HepG2 (cell line): ENCODE measurements around the gene GFER. TPM values are rescaled to one million over a fixed set of nuclear protein-coding genes. Genes with fewer than 3 reads are reported as not detected.

Source experiments
- CHD2 ChIP-seq: IDR thresholded peaks from 2 replicates; pipeline ENCODE4 v1.6.1; 2011; ENCODE audit warnings: low read depth, low read length, improper control_type of control experiment
- IKZF1 ChIP-seq: fragments of 450-650 bp; IDR thresholded peaks from 2 replicates; pipeline ENCODE4 v1.7.1; 2016
- JUNB ChIP-seq: sonication (generic); formaldehyde crosslinking; IDR thresholded peaks from 2 replicates; pipeline ENCODE4 v1.8.0; 2022; ENCODE audit warnings: missing genetic modification reagents, mild to moderate bottlenecking, borderline replicate concordance
- KLF11 ChIP-seq: IDR thresholded peaks from 2 replicates; pipeline ENCODE4 v1.6.1; 2016; ENCODE audit warnings: missing compliant biosample characterization
- KMT2B ChIP-seq: IDR thresholded peaks from 2 replicates; pipeline ENCODE4 v1.6.1; 2016; ENCODE audit warnings: missing genetic modification reagents, missing compliant biosample characterization
- NCOA5 ChIP-seq: sonication (generic); formaldehyde crosslinking; IDR thresholded peaks from 2 replicates; pipeline ENCODE4 v1.4.0; 2020; ENCODE audit warnings: missing genetic modification reagents
- PHF8 ChIP-seq: sonication (generic); formaldehyde crosslinking; IDR thresholded peaks from 2 replicates; pipeline ENCODE4 v1.5.0; 2020; ENCODE audit warnings: missing genetic modification reagents
- REXO4 ChIP-seq: sonication (generic); formaldehyde crosslinking; IDR thresholded peaks from 2 replicates; pipeline ENCODE4 v1.8.0; 2022; ENCODE audit warnings: missing genetic modification reagents, mild to moderate bottlenecking, borderline replicate concordance
- SALL2 ChIP-seq: sonication (generic); formaldehyde crosslinking; IDR thresholded peaks from 2 replicates; pipeline ENCODE4 v1.8.1; 2023; ENCODE audit warnings: mild to moderate bottlenecking, missing genetic modification reagents, inconsistent platforms
- ZFY ChIP-seq: sonication (generic); formaldehyde crosslinking; IDR thresholded peaks from 2 replicates; pipeline ENCODE4 v1.4.0; 2020; ENCODE audit warnings: missing genetic modification reagents
- ZNF12 ChIP-seq: sonication (generic); formaldehyde crosslinking; IDR thresholded peaks from 2 replicates; pipeline ENCODE4 v1.5.0; 2020; ENCODE audit warnings: missing genetic modification reagents
- ZNF136 ChIP-seq: sonication (generic); formaldehyde crosslinking; IDR thresholded peaks from 2 replicates; pipeline ENCODE4 v1.8.1; 2022; ENCODE audit warnings: low read depth, mild to moderate bottlenecking, moderate library complexity, missing genetic modification reagents
- ZNF17 ChIP-seq: sonication (generic); formaldehyde crosslinking; IDR thresholded peaks from 2 replicates; pipeline ENCODE4 v1.5.0; 2020; ENCODE audit warnings: mild to moderate bottlenecking, missing genetic modification reagents
- ZNF44 ChIP-seq: sonication (generic); formaldehyde crosslinking; IDR thresholded peaks from 2 replicates; pipeline ENCODE4 v1.5.1; 2020; ENCODE audit warnings: mild to moderate bottlenecking, missing genetic modification reagents
- ZNF674 ChIP-seq: sonication (generic); formaldehyde crosslinking; IDR thresholded peaks from 2 replicates; pipeline ENCODE4 v1.5.0; 2020; ENCODE audit warnings: low read depth, mild to moderate bottlenecking, missing genetic modification reagents
- ZNF737 ChIP-seq: sonication (generic); formaldehyde crosslinking; IDR thresholded peaks from 2 replicates; pipeline ENCODE4 v1.5.0; 2020; ENCODE audit warnings: missing genetic modification reagents, mild to moderate bottlenecking, borderline replicate concordance
- ZNF761 ChIP-seq: sonication (generic); formaldehyde crosslinking; conservative IDR thresholded peaks from 2 replicates; pipeline ENCODE4 v1.4.0; 2020; ENCODE audit warnings: mild to moderate bottlenecking, missing genetic modification reagents
- ZNF790 ChIP-seq: sonication (generic); formaldehyde crosslinking; IDR thresholded peaks from 2 replicates; pipeline ENCODE4 v1.8.0; 2022; ENCODE audit warnings: missing genetic modification reagents, mild to moderate bottlenecking, borderline replicate concordance
- polyA plus RNA-seq, 8 experiments: library from polyadenylated mRNA; depleted of rRNA in 3 of 8; stranded (reverse) in 7 of 8; unstranded in 1 of 8; fragments of >200 nt; fragmentation: Illumina TruSeq in 4 of 8; extraction: Trizol in 4 of 8; gene quantifications; 2 replicates each; pipeline versions ENCODE4 v1.2.1 to v1.2.3, GENCODE V29; 2011 to 2016; ENCODE audit warnings: low read depth in 4 of 8, missing spikeins in 1 of 8, mixed read lengths in 1 of 8; ENCODE audit not compliant: insufficient read depth in 1 of 8
- total RNA-seq, 5 experiments: library from RNA; depleted of rRNA; stranded (reverse); fragments of >200 nt; fragmentation: Illumina TruSeq; extraction: Trizol; gene quantifications; 2 replicates each; pipeline ENCODE4 v1.2.3, GENCODE V29; 2016; ENCODE audit warnings: low read depth in 1 of 5
- TF ChIP-seq, protein P1 (sequence below): sonication (generic); formaldehyde crosslinking; IDR thresholded peaks from 2 replicates; pipeline ENCODE4 v1.8.0; 2022; ENCODE audit warnings: mild to moderate bottlenecking, missing genetic modification reagents, borderline replicate concordance
- TF ChIP-seq, protein P2 (sequence below): sonication (generic); formaldehyde crosslinking; IDR thresholded peaks from 2 replicates; pipeline ENCODE4 v1.4.0; 2020; ENCODE audit warnings: mild to moderate bottlenecking, low read depth, missing genetic modification reagents
- TF ChIP-seq, protein P3 (sequence below): IDR thresholded peaks from 2 replicates; pipeline ENCODE4 v1.6.1; 2012; ENCODE audit warnings: low read depth, low read length, improper control_type of control experiment
- TF ChIP-seq, protein P4 (sequence below): sonication (generic); formaldehyde crosslinking; IDR thresholded peaks from 2 replicates; pipeline ENCODE4 v1.4.0; 2020; ENCODE audit warnings: missing genetic modification reagents
- TF ChIP-seq, protein P5 (sequence below): sonication (generic); formaldehyde crosslinking; IDR thresholded peaks from 2 replicates; pipeline ENCODE4 v1.9.0; 2022; ENCODE audit warnings: low read depth, missing genetic modification reagents

GFER gene
- total and polyA plus RNA-seq, 2 of the 13 experiments (the other 11 are each of a cell fraction or from before 2014, with no cell fraction given): 28.6 to 71.7 TPM

DNA sequence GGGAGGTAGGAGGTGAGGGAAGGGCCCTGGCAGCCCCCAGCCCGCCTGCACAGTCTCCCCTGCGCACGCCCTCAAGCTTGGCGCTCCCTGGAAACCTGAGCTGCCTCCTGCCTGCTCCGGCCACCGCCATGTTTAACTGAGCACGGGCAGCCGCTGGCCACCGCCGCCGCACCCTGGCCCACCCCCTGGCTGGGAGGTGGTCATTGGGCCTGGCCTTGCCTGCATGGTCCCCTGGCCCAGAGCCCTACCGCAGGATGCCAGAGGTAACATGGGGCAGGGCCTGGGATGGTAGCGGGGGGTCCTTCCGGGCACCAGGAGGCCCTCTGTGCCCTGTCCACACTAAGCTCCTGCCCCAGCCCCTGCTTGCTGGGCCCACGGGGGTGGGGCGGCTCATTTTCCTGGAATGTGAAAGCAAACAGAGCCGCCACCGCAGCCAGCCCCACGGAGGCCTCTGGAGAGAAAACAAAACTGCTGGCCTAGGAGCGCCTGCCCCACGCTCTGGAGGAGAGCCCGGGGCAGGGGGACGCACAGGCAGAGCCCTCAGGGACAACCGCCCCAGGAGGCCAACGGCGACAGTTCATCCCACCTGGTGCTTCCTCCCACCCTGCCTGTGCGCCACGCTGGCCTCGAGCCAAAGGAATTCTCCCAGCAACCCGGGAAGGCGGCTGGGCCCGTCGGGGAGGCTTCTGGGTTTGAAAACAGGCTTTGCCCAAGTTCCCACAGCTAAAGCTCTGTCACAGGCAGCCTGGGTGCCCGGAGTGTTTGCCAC, 51.6 kb downstream of the GFER start (continued):
- TF ChIP-seq, protein P1, sequence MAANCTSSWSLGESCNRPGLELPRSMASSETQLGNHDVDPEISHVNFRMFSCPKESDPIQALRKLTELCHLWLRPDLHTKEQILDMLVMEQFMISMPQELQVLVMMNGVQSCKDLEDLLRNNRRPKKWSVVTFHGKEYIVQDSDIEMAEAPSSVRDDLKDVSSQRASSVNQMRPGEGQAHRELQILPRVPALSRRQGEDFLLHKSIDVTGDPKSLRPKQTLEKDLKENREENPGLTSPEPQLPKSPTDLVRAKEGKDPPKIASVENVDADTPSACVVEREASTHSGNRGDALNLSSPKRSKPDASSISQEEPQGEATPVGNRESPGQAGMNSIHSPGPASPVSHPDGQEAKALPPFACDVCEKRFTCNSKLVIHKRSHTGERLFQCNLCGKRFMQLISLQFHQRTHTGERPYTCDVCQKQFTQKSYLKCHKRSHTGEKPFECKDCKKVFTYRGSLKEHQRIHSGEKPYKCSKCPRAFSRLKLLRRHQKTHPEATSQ: no peak
- 0 out of 2 replicates have a peak, but pooled peaks have one; percentile 49 for TF ChIP-seq ZNF12 (CRISPR knock-in tag)
- TF ChIP-seq ZFY (CRISPR knock-in tag): peak; percentile 93
- TF ChIP-seq ZNF790: no peak
- 0 out of 2 replicates have a peak, but pooled peaks have one; percentile 19 for TF ChIP-seq ZNF44 (CRISPR knock-in tag)
- TF ChIP-seq ZNF737 (CRISPR knock-in tag): 0 out of 2 replicates have a peak, but pooled peaks have one; percentile 12
- TF ChIP-seq ZNF761 (CRISPR knock-in tag): peak; percentile 53; the same call in 1 of the 2 replicates
- no peak for TF ChIP-seq NCOA5
- no peak for TF ChIP-seq ZNF674 (CRISPR knock-in tag)
- TF ChIP-seq JUNB (CRISPR knock-in tag): no peak
- TF ChIP-seq ZNF17 (CRISPR knock-in tag): no peak
- TF ChIP-seq CHD2: no peak
- TF ChIP-seq KMT2B (CRISPR knock-in tag): peak; percentile 66; the same call in 1 of the 2 replicates
- TF ChIP-seq, protein P2, sequence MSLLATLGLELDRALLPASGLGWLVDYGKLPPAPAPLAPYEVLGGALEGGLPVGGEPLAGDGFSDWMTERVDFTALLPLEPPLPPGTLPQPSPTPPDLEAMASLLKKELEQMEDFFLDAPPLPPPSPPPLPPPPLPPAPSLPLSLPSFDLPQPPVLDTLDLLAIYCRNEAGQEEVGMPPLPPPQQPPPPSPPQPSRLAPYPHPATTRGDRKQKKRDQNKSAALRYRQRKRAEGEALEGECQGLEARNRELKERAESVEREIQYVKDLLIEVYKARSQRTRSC (CRISPR knock-in tag): no peak
- peak; percentile 32; the same call in 1 of the 2 replicates for TF ChIP-seq SALL2 (CRISPR knock-in tag)
- TF ChIP-seq, protein P3, sequence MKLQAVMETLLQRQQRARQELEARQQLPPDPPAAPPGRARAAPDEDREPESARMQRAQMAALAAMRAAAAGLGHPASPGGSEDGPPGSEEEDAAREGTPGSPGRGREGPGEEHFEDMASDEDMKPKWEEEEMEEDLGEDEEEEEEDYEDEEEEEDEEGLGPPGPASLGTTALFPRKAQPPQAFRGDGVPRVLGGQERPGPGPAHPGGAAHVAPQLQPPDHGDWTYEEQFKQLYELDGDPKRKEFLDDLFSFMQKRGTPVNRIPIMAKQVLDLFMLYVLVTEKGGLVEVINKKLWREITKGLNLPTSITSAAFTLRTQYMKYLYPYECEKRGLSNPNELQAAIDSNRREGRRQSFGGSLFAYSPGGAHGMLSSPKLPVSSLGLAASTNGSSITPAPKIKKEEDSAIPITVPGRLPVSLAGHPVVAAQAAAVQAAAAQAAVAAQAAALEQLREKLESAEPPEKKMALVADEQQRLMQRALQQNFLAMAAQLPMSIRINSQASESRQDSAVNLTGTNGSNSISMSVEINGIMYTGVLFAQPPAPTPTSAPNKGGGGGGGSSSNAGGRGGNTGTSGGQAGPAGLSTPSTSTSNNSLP: no peak
- TF ChIP-seq, protein P4, sequence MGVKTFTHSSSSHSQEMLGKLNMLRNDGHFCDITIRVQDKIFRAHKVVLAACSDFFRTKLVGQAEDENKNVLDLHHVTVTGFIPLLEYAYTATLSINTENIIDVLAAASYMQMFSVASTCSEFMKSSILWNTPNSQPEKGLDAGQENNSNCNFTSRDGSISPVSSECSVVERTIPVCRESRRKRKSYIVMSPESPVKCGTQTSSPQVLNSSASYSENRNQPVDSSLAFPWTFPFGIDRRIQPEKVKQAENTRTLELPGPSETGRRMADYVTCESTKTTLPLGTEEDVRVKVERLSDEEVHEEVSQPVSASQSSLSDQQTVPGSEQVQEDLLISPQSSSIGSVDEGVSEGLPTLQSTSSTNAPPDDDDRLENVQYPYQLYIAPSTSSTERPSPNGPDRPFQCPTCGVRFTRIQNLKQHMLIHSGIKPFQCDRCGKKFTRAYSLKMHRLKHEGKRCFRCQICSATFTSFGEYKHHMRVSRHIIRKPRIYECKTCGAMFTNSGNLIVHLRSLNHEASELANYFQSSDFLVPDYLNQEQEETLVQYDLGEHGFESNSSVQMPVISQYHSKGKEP (CRISPR knock-in tag): no peak
- no peak for TF ChIP-seq IKZF1
- TF ChIP-seq, protein P5, sequence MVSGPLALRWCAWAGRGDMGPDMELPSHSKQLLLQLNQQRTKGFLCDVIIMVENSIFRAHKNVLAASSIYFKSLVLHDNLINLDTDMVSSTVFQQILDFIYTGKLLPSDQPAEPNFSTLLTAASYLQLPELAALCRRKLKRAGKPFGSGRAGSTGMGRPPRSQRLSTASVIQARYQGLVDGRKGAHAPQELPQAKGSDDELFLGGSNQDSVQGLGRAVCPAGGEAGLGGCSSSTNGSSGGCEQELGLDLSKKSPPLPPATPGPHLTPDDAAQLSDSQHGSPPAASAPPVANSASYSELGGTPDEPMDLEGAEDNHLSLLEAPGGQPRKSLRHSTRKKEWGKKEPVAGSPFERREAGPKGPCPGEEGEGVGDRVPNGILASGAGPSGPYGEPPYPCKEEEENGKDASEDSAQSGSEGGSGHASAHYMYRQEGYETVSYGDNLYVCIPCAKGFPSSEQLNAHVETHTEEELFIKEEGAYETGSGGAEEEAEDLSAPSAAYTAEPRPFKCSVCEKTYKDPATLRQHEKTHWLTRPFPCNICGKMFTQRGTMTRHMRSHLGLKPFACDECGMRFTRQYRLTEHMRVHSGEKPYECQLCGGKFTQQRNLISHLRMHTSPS: peak; percentile 99
- TF ChIP-seq PHF8: peak; percentile 69
- TF ChIP-seq REXO4 (CRISPR knock-in tag): no peak
- TF ChIP-seq KLF11 (CRISPR knock-in tag): peak; percentile 88; the same call in 1 of the 2 replicates
- TF ChIP-seq ZNF136: 0 out of 2 replicates have a peak, but pooled peaks have one; percentile 44
